ENCODE measurements around the gene THRAP3. TPM values are rescaled to one million over a fixed set of nuclear protein-coding genes. Genes with fewer than 3 reads are reported as not detected.

Gene THRAP3
- total and polyA plus RNA-seq, 7 donors: 25.4 to 104 (median 77.8) TPM

DNA sequence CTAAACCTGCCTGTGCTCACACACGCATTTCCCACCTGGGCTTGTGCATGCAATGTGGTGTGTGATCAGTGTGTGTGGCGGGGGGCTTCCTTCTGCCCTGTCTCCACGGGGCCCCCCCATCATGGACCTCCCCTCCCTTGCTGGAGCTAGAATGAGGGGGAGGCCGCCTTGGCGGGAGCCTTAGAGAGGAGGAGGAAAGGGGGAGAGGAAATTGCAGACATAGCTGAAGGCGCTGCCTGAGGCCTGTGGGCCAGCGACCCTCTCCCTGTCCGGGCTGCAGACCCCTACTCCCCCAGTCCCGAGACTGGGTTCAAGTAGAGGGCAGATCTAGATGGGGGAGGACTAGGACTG lies 100.1 kb downstream of the THRAP3 start:
- intact Hi-C loops (cut with DNase I): no loop called here
- no peak for DNase-seq
- Histone ChIP-seq H3K27me3 (no peaks in the 10 kb centered on the region), H3K36me3 (no peaks in the 10 kb centered on the region), H3K4me3 (peak overlapping the region; percentile 53 to 85 (median 62)), H3K9me3 (no peaks in the 10 kb centered on the region), H3K27ac (peak overlapping the region; percentile 82 to 89 (median 84)), H3K4me1 (peaks cover 0 to 39% (median 35%) of the 10 kb centered on the region in 4 donors)
- TF ChIP-seq, protein P1, sequence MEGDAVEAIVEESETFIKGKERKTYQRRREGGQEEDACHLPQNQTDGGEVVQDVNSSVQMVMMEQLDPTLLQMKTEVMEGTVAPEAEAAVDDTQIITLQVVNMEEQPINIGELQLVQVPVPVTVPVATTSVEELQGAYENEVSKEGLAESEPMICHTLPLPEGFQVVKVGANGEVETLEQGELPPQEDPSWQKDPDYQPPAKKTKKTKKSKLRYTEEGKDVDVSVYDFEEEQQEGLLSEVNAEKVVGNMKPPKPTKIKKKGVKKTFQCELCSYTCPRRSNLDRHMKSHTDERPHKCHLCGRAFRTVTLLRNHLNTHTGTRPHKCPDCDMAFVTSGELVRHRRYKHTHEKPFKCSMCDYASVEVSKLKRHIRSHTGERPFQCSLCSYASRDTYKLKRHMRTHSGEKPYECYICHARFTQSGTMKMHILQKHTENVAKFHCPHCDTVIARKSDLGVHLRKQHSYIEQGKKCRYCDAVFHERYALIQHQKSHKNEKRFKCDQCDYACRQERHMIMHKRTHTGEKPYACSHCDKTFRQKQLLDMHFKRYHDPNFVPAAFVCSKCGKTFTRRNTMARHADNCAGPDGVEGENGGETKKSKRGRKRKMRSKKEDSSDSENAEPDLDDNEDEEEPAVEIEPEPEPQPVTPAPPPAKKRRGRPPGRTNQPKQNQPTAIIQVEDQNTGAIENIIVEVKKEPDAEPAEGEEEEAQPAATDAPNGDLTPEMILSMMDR (IDR thresholded peaks at IDR 0.05): no peak
- TF ChIP-seq EP300 (IDR thresholded peaks at IDR 0.05) (no peak), POLR2A (IDR thresholded peaks at IDR 0.05) (no peak), POLR2AphosphoS5 (IDR thresholded peaks at IDR 0.05) (no peak)
- WGBS, 2 donors: 22 to 37% methylated on average over 9 of the region's 9 CpGs

DNA sequence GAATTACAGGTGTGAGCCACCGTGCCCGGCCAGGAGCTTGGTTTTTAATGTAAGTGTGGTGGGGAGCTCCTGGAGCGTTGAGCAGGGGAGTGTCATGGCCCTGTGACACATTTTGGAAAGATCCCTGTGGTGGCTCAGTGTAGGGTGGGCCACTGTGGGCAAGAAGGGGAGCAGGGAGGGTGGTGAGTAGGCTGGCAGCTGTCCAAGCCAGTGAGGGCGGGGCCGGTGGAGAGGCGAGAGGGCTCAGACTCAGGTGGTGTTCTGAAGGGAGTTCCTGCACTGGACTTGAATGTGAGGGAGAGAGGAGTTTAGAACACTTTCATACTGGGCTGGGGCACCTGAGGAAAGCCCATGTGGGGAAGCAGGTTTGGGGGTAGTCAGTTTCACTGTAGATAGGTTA lies 102.3 kb downstream of the THRAP3 start:
- Histone ChIP-seq H3K4me1 (peaks cover 0 to 25% (median 24%) of the 10 kb centered on the region in 4 donors), H3K27ac (no peak overlapping the region), H3K36me3 (no peaks in the 10 kb centered on the region), H3K27me3 (no peaks in the 10 kb centered on the region), H3K4me3 (no peak overlapping the region), H3K9me3 (no peaks in the 10 kb centered on the region)
- intact Hi-C loops (cut with DNase I): no loop called here
- TF ChIP-seq, protein P1 (IDR thresholded peaks at IDR 0.05): no peak
- TF ChIP-seq POLR2AphosphoS5 (IDR thresholded peaks at IDR 0.05): no peak
- no peak for TF ChIP-seq EP300 (IDR thresholded peaks at IDR 0.05)
- no peak for TF ChIP-seq POLR2A (IDR thresholded peaks at IDR 0.05)
- WGBS, 2 donors: 29 to 54% methylated on average over 6 of the region's 6 CpGs
- DNase-seq: no peak

DNA sequence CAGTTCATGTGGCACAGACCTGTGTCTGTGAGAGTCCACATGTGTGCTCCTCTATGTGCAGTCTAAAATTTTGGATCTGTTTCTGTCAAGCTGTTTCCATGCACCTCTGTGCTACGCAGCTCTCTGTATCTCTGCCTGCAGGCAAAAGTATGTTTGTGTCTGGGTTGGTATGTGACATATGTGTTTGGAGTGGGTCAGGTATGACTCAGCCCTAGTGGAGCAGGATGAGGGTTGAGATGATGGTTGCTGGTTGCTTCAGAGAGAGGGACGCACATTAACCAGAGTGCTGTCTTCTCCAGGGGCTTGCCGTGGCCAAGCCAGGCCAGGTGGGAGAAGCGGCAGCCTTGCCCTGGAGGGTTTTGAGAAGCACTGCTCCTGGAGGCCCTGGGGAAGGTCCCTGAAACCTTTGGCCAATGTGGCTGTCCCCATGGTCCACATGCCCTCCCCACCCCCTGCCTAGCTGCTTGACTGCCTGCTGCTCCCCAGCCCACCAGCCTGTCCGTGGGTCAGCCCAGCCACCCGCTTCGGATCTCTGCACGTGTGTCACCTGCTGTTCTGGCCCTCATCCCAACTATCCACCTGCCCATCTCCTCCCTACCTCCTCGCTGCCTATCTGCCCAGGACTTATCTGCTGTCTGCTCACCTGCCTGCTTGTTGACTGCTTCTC lies 103.3 kb downstream of the THRAP3 start:
- no peaks in the 10 kb centered on the region for H3K36me3 ChIP-seq
- H3K27ac ChIP-seq: no peak overlapping the region
- no peak overlapping the region for H3K4me3 ChIP-seq
- intact Hi-C loops (cut with DNase I): no loop called here
- H3K27me3 ChIP-seq: no peaks in the 10 kb centered on the region
- 56 to 79% methylated on average over 9 of the region's 9 CpGs for WGBS, 2 donors
- no peaks in the 10 kb centered on the region for H3K9me3 ChIP-seq
- TF ChIP-seq POLR2AphosphoS5 (IDR thresholded peaks at IDR 0.05) (no peak), EP300 (IDR thresholded peaks at IDR 0.05) (no peak), POLR2A (IDR thresholded peaks at IDR 0.05) (no peak)
- TF ChIP-seq, protein P1 (IDR thresholded peaks at IDR 0.05): no peak
- peaks cover 0 to 14% (median 14%) of the 10 kb centered on the region in 4 donors for H3K4me1 ChIP-seq
- DNase-seq: no peak

DNA sequence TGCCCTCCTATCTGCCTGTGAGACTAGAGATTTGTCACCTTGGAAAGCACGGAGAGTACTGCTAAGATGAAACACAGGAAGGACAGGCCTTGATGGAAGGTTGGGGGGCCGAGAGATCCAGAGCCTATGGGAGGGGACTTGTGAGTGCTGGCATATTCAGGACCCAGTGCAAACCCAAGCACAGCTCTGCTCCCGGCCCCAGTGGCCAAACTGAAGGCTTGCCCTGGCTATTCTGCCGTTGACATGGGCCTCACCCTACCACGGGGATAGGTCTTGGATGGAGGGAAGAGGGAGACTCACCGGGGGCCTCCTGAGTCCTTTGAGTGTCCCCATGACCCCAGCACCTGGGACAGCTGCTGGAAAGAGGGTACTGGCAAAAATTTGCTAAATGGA lies 103.8 kb downstream of the THRAP3 start:
- Histone ChIP-seq H3K9me3 (no peaks in the 10 kb centered on the region), H3K4me1 (peaks cover 0 to 11% (median 10%) of the 10 kb centered on the region in 4 donors), H3K27ac (no peak overlapping the region), H3K27me3 (no peaks in the 10 kb centered on the region), H3K4me3 (no peak overlapping the region), H3K36me3 (no peaks in the 10 kb centered on the region)
- intact Hi-C loops (cut with DNase I): no loop called here
- no peak for DNase-seq
- 77 to 85% methylated on average over 6 of the region's 6 CpGs for WGBS, 2 donors
- TF ChIP-seq, protein P1 (IDR thresholded peaks at IDR 0.05): no peak
- TF ChIP-seq POLR2AphosphoS5 (IDR thresholded peaks at IDR 0.05) (no peak), POLR2A (IDR thresholded peaks at IDR 0.05) (no peak), EP300 (IDR thresholded peaks at IDR 0.05) (no peak)

DNA sequence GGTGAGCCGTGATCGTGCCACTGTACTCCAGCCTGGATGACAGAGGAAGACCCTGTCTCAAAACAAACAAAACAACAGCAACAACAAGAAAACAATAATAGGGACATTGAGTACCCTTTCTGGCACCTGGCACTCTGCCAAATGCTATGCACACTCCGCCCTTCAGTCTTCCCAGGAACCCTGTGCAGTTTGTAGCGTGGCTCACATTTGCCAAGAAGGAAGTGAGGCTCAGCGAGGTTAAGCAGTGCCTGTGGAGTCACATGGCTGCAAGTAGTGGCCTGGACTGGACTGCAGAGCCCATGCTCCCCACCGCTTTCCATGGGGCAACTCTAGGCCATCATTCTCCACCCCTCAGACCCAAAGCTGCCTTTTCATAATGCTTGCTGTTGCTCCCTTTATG lies 104.5 kb downstream of the THRAP3 start:
- Histone ChIP-seq H3K4me1 (peaks cover 0 to 11% (median 9%) of the 10 kb centered on the region in 4 donors), H3K27me3 (no peaks in the 10 kb centered on the region), H3K9me3 (no peaks in the 10 kb centered on the region), H3K4me3 (no peak overlapping the region), H3K36me3 (no peaks in the 10 kb centered on the region), H3K27ac (no peak overlapping the region)
- intact Hi-C loops (cut with DNase I): no loop called here
- DNase-seq: no peak
- TF ChIP-seq EP300 (IDR thresholded peaks at IDR 0.05): no peak
- TF ChIP-seq POLR2AphosphoS5 (IDR thresholded peaks at IDR 0.05): no peak
- WGBS, 2 donors: 45 to 69% methylated on average over 6 of the region's 6 CpGs

Measured in sigmoid colon (tissue), 7 donors.